Measurements from ENCODE around the gene CD63. TPM values are rescaled to one million over a fixed set of nuclear protein-coding genes. Genes with fewer than 3 reads are reported as not detected.
A peak's percentile ranks its signal among the peaks of the same experiment; 100 is the strongest.

Gene CD63
- total RNA-seq (2016; rRNA removed; fragmentation: Illumina TruSeq; extraction: Trizol) (134 and 277 TPM in 2 replicates), polyA plus RNA-seq (2011; rRNA removed) (211 and 234 TPM in 2 replicates), polyA minus RNA-seq (2011; rRNA and poly(A)+ RNA removed; ENCODE audit: low replicate concordance) (159 and 211 TPM in 2 replicates), Bru-seq, nascent RNA (percentile 89 among the genes with signal in this experiment), BruChase-seq, experiment 1, labeled RNA remaining after a 6-hour chase (percentile 98 among the genes with signal in this experiment), BruChase-seq, experiment 2, labeled RNA remaining after a 2-hour chase (percentile 94 among the genes with signal in this experiment)
- 129 and 132 TPM in 2 replicates for total RNA-seq (2016; cell fraction: cytosol; rRNA removed; fragmentation: Illumina TruSeq; extraction: Trizol; ENCODE audit: low read depth)
- total RNA-seq (2016; cell fraction: insoluble cytoplasmic fraction; rRNA removed; fragmentation: Illumina TruSeq; extraction: Trizol), result 128 and 284 TPM in 2 replicates
- 138 and 152 TPM in 2 replicates for total RNA-seq (2016; cell fraction: membrane; rRNA removed; fragmentation: Illumina TruSeq; extraction: Trizol)
- total RNA-seq (2016; cell fraction: nucleus; rRNA removed; fragmentation: Illumina TruSeq; extraction: Trizol), result 203 and 224 TPM in 2 replicates
- polyA plus RNA-seq (2011; cell fraction: cytosol; rRNA removed), result 424 and 444 TPM in 2 replicates
- 140 and 196 TPM in 2 replicates for polyA plus RNA-seq (2011; cell fraction: nucleus; rRNA removed)
- polyA plus RNA-seq (2012), result 226 and 283 TPM in 2 replicates
- 186 and 213 TPM in 2 replicates for polyA plus RNA-seq (2016; cell fraction: cytosol; fragmentation: Illumina TruSeq; extraction: Trizol; ENCODE audit: low read depth)
- 153 and 161 TPM in 2 replicates for polyA plus RNA-seq (2016; cell fraction: insoluble cytoplasmic fraction; fragmentation: Illumina TruSeq; extraction: Trizol; ENCODE audit: low read depth)
- polyA plus RNA-seq (2016; cell fraction: membrane; fragmentation: Illumina TruSeq; extraction: Trizol; ENCODE audit: low read depth), result 149 and 167 TPM in 2 replicates
- 381 and 422 TPM in 2 replicates for polyA plus RNA-seq (2016; cell fraction: nucleus; fragmentation: Illumina TruSeq; extraction: Trizol; ENCODE audit: insufficient read depth, low read depth)
- 94.7 and 99.2 TPM in 2 replicates for polyA minus RNA-seq (2011; cell fraction: cytosol; rRNA and poly(A)+ RNA removed)
- polyA minus RNA-seq (2011; cell fraction: nucleus; rRNA and poly(A)+ RNA removed), result 47.0 and 55.9 TPM in 2 replicates
- long read RNA-seq, experiment 1, transcript CD63-214 (7 exons, 949 nt), result minor isoform, 17 of 189 reads
- long read RNA-seq, experiment 1, transcript CD63-201 (8 exons, 1,070 nt), result major isoform, 138 of 189 reads
- long read RNA-seq, experiment 1, transcript CD63-208 (8 exons, 1,233 nt), result minor isoform, 11 of 189 reads
- long read RNA-seq, experiment 1, partial matches to known transcripts, result 9 of 189 reads
- long read RNA-seq, experiment 1, other reads (novel, unspliced or antisense), result 11 of 189 reads
- long read RNA-seq, experiment 2, transcript CD63-208 (8 exons, 1,233 nt), result minor isoform, 24 of 845 reads
- long read RNA-seq, experiment 2, transcript CD63-201 (8 exons, 1,070 nt), result major isoform, 639 of 845 reads
- long read RNA-seq, experiment 2, transcript CD63-214 (7 exons, 949 nt), result minor isoform, 65 of 845 reads
- long read RNA-seq, experiment 2, transcript CD63-205 (3 exons, 499 nt), result minor isoform, 16 of 845 reads
- long read RNA-seq, experiment 2, partial matches to known transcripts, result 49 of 845 reads
- long read RNA-seq, experiment 2, other reads (novel, unspliced or antisense), result 30 of 845 reads

GRCh38 chr12:55728939-55729818, at the start of gene CD63:
CD63 (minus strand) TSS chr12:55729009; CDS start chr12:55728341, 668 bp downstream.
- ATAC-seq (peak; percentile 81), FAIRE-seq (peak; percentile 76), DNase-seq (ENCODE audit: low spot score) (peak; percentile 73)
- peaks cover 10 to 22% of the 10 kb centered on the region in 2 experiments; a peak in 4 of 5 replicates for H3K36me3 ChIP-seq (replicated peaks in 1 of 2; ENCODE audit: control insufficient read depth in 1 of 2, insufficient read depth in 2 of 2, low read length in 2 of 2)
- peaks cover 12% of the 10 kb centered on the region for H3K79me2 ChIP-seq (ENCODE audit: insufficient read depth, low read length)
- H3K4me1 ChIP-seq (ENCODE audit: insufficient read depth, low read length), result peaks cover 38% of the 10 kb centered on the region
- ChIA-PET POLR2A (interaction anchor here (0.9 to 2.7 kb wide), 12 partner anchors 9 to 375 kb away, joined by 3 to 38 read pairs (median 11); partner anchors contain the start of genes BLOC1S1, DNAJC14, ORMDL2 and PA2G4), CTCF (ENCODE audit: low intra/inter-chr PET ratio, low total read pairs) (no interaction called here)
- BruUV-seq (replicated peaks), result TSS peak; percentile 82
- peak within 1 kb of the TSS; percentile 84 to 89 (median 84) for H3K4me3 ChIP-seq (replicated peaks in 1 of 3; ENCODE audit: insufficient read depth in 1 of 3, low read depth in 2 of 3, low read length in 3 of 3)
- H3K27me3 ChIP-seq (ENCODE audit: control insufficient read depth in 1 of 2, insufficient read depth in 2 of 2, low read length in 2 of 2), result no peaks in the 10 kb centered on the region; a peak in 1 of 5 replicates
- no peak within 1 kb of the TSS for H2AFZ ChIP-seq (ENCODE audit: low read length)
- H3K9me3 ChIP-seq (ENCODE audit: low read length), result no peaks in the 10 kb centered on the region
- intact Hi-C loops (cut with micrococcal nuclease; ENCODE audit: unreplicated experiment) (loop anchor here (2.0 kb wide), 1 partner anchor 48 kb away; a partner anchor contains a TSS), in situ Hi-C loops (cut with HindIII; ENCODE audit: extremely low pct_ligation_motif_present, low pct_unique_long_range_greater_than_20kb) (no loop called here)
- 3% methylated on average over 13 of the region's 61 CpGs for WGBS (ENCODE audit: low lambda C conversion rate)
- 0 out of 2 replicates have a peak, but pooled peaks cover 8% of the 10 kb centered on the region for H4K20me1 ChIP-seq (ENCODE audit: insufficient read depth, low read length)
- H3K27ac ChIP-seq (ENCODE audit: extremely low read length, insufficient read depth, low read length), result peak within 1 kb of the TSS; percentile 79
- H3K9ac ChIP-seq (ENCODE audit: insufficient read depth, low read depth, low read length), result peak within 1 kb of the TSS; percentile 85
- H3K4me2 ChIP-seq (ENCODE audit: low read depth, low read length), result peak within 1 kb of the TSS; percentile 98
- TF ChIP-seq ATM (IDR thresholded peaks at IDR 0.05; ENCODE audit: borderline replicate concordance) (no peak), ZNF367 (CRISPR knock-in tag; IDR thresholded peaks at IDR 0.05; ENCODE audit: borderline replicate concordance) (no peak), ATF7-NPFF (CRISPR knock-in tag; IDR thresholded peaks at IDR 0.05; ENCODE audit: low read depth) (peak; percentile 38; the same call in 1 of the 2 replicates), TFE3 (CRISPR knock-in tag; IDR thresholded peaks at IDR 0.05) (peak; percentile 88), ZNF503 (CRISPR knock-in tag; IDR thresholded peaks at IDR 0.05) (no peak), ARID5B (CRISPR knock-in tag; IDR thresholded peaks at IDR 0.05) (peak; percentile 60; the same call in 1 of the 2 replicates)

Measured in HepG2 (cell line).